ENCODE measurements around the gene MPP7.
"Not testable (repeated sequence)": the region's sequence is repeated elsewhere in the genome, so short reads cannot be mapped to it uniquely, and the experiment has no call there.

Gene MPP7

DNA sequence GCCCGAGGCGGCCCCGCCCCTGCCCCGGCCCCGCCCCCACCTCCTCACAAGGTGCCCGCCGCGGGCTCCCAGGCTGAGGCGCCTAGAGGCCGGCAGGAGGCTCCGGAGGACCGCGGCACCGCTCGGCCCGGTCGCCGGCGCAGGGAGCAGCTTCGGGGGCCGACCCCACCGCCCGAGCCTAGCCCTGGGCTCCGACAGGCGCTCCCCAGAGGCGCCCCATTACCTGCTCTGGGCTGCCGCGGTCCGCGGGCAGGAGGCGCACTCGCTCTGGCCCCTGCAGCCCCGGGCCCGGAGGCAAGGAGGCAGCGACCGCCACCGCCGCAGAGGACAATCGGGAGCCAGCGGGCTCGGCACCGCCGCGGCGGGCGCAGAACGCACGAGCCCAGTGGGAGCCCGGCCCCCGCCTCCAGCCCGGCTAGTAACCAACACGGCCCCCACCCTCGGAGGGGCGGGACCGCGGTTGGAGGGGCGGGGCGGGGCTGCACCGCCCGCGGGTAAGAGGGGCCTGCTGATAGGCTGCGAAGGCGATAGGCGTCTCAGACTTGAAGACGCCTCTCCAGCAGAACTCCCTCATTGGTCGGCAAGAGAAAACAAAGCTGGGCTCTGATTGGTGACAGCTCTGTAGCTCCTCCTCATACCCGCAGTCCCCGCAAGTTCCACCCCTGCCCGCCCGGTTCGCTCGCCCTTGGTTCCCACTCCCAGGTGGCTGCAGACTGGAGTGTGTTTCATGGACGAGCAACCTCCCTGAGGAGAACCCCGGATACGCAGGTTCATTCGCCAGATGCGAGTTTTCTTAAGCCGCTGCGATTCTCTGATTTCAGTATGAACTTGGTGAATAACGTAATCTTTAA lies at the start of gene MPP7:
Gene MPP7 (minus strand): TSS at position 427 of the 851 bp plus-strand sequence. CDS start 64,460 bp downstream, outside the sequence.
- DNase-seq = peak; percentile 93

DNA sequence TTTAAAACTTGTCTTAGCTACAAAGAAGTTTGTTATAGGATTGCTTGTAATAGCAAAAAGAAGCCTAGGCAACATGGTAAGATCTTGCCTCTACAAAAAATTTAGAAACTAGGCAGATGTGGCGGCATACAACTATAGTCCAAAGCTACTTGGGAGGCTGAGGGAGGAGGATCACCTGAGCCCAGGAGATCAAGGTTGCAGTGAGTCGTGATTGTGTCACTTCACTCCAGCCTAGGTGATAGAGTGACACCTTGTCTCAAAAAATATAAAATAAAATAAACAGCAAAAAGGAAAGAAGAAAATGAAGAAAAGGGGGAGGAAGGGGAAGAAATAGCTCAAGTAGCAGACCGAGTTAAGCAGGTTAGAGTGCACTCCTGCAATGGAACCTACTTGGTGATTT lies 47.0 kb upstream of the MPP7 start:
- no peak for DNase-seq

DNA sequence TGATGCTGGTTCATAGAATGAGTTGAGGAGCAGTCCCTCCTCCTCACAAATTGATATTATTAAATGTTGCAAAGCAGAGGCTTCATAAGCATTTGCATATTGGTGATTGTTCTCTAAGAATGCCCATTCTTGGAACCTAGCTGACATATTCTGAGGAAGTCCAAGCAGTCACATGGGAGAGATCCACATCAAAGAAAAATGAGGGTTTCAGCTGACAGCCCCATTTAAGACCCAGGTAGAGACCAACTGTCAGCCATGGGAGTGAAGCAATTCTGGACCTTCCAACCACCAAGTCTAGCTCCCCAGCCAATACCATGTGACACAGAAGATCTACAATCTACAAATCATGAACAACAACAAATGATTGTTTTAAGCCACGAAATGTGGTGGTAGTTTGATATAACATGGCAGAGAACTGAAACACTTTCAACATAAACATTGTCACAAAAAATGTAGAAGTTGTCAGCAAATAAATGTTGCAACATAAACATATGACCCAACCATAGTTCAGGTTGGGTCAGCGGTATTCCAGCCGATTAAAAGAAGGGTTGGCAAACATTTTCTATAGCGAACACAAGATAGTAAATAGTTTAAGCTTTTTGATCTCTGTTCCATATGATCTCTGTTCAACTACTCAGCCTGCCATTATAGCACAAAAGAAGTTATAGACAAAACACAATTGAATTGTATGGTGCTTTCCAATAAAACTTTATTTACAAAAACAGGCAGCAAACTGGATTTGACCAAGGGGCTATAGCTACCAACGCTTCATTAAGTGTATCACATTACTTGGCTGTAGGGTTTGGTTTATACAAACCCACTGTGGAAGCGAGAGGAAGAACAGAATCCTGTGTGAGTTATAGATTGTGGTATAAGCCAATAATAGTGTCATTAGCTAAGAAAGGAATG lies 41.4 kb upstream of the MPP7 start:
- DNase-seq = no peak

DNA sequence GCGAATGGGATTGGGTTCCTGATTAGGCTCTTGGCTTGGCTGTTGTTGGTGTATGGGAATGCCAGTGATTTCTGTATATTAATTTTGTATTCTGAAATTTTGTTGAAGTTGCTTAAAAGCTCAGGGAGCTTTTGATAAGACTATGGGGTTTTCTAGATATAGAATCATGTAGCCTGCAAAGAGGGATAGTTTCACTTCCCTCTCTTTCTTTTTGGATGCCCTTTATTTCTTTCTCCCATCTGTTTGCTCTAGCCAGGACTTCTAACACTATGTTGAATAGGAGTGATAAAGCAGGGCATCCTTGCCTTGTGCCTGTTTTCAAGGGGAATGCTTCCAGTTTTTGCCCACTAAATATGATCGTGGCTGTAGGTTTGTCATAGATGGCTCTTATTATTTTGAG lies 40.4 kb upstream of the MPP7 start:
- no peak for DNase-seq

DNA sequence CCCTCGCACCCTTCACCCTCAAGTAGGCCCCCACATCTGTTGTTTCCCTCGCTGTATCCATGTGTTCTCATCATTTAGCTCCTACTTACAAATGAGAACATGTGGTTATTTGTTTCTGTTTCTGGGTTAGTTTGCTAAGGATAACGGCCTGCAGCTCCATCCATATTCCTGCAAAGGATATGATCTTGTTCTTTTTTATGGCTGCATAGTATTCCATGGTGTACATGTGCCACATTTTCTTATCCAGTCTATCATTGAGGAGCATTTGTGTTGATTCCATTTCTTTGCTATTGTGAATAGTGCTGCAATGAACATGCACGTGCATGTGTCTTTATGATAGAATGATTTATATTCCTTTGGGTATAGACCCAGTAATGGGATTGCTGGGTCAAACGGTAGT lies 38.8 kb upstream of the MPP7 start:
- DNase-seq = not testable (repeated sequence)

DNA sequence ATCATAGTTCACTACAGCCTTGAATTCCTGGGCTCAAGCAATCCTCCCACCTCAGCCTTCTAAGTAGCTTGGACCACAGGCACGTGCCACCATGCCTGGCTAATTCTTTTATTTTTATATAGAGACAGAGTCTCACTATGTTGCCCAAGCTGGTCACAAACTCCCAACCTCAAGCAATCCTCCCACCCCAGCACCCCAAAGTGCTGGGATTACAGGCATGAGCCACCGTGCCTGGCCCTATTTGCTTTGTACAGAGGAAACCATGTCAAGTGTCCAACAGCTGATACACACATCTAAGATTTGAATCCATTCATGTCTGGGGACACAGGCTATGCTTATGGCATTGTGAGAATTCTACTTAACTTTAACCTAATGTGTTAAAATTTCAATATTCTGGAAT lies 29.9 kb upstream of the MPP7 start:
- DNase-seq = no peak

DNA sequence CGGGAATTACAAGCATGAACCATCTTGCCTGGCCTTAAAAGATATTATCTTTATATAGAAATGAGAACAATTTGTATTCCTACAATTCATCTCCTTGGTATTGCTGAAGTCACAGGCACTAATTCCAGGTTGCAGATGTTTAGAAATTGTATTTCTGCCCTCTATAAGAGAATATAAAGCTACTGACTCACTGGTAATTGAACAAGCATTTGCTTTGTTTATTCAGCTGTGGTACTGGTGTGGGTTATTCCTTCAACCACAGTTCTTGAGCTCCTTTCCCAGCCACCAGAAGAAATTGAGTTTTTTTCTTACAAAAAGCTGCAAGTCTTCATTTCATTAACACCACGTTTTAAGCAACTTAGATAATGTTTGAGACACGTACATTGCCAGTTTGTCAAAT lies 29.0 kb upstream of the MPP7 start:
- DNase-seq = no peak

DNA sequence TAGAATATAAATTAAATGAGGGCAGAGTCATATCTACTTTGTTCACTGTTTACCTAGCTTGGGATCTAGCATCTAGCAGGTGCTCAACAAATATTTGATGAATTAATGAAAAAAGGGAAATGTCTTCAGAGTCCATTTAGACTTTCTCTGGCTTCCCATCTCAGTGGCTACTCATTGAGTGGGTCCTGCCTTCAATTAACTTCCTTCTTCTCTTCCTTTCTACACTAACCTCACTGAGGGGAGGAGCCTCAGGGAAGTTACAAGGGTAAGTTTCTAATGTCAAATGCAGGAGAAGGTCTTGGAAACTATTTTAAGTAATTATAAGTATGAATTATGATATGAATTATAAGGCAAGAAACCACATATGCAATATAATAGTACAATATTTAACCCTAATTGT lies 28.2 kb upstream of the MPP7 start:
- no peak for DNase-seq

DNA sequence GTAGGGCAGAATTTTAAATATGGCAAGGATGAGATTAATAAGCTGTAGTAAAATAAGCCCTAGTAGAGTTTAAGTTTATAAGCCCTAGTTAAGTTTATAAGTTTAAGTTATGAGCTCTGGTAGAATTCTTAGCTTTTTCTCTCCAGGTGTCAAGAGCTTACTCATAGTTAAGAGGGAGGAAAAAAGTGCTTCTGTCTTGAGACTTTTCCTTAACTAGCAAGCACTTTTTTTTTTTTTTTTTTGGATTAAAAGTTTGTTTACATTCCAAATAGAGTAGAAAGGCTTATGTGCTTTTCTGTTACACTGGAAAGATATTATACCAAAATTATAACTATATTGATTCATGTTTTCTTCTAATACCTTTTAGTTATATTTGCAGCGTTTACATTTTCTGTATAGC lies 25.5 kb upstream of the MPP7 start:
- no peak for DNase-seq

DNA sequence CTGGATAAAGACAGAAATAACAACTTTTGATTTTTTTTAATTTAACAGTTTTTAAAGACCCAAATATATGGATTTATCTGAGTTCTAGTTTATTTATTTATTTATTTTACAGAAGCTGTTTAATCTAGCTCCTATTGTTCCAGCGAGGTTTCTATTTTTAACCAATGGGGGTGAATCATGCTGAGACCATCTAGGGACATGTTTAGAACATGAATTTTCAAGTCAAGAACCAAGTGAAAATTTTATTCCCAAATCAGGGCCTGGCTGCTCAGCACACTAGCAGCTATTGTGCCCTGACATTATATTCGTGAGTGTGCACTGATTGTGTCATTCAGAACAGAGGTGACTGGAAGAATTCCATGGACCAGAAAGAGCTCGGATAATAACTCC lies 24.6 kb upstream of the MPP7 start:
- DNase-seq = no peak

DNA sequence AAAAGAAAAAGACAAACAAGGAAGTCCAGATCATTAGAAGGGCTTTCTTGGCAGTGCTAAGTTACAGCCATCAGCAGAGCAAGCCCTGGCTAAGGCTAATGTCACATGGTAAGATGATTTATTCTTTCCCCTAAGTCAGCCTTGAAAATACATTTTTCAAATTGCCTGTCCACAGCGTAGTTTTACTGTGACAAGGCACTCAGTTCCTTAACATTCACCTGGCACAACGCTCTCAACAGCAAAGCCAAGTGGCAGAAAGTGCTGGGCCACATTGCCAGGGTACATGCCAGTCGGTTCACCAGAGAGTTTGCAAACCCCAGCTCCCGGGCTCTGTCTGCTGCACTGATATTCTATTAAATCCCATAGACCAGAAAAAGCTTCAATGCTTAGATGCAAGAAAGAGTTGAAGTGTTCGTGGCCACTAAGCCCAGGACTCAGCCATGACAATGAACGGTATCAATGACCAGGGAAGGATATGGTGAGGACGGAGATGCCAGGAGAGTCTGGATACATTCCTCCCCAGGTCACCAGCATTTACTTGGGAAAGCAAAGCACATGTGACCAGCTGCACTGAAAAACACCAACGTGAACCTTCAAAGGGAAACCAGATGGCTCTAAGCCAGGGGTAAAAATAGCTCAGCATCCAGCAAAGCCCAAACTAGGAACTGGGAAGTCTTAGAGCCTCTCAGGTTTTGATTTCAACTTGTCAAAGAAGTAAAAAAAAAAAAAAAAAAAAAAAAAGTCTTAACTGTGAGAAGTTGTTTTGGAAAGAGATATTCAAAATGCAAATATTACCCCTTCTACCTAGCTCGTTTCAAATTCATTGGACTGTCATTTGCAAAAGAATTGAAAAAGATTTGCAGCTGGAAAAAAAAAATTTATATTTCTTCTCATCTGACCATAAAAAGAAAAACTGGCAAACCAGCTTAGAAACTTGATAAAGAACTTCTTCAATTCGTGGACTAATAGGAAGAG lies 23.9 kb upstream of the MPP7 start:
- no peak for DNase-seq

DNA sequence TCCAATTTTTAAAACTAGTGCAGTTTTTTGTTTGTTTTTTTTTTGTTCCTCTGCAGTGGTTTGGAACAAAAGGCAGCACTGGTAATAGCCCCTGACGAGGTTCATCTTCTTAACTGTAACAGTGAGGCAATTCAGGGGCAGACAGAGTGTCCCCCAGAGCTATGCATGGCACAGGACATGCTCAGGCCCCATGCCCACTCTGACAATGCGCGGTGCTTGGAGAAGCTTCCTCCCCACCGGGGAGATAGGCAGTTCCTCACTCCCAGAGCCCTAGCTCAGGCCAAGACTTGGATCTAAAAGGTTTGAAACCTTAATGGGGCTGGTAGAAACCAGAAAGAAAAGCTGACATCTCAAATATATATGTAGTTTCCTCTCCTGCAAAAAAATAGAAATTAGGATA lies 17.9 kb upstream of the MPP7 start:
- no peak for DNase-seq

DNA sequence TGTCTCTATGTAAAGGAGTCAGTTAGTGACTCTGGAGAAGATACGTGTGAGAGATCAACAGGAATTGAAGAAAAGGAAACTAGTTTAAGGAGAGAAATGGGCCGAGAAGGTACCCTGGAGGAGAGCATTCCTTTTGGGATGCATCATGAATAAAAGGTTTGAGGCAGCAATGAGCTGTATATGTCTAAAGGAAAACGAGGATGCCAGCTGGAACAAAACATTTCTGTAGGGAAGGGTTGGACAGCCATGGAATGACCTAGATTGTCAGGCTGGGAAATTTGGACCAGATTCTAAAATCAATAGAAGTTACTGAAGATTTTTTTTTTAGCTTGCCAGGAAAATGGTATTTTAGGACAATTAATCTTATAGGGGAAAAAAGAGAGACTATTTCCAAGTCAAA lies 17.2 kb upstream of the MPP7 start:
- no peak for DNase-seq

DNA sequence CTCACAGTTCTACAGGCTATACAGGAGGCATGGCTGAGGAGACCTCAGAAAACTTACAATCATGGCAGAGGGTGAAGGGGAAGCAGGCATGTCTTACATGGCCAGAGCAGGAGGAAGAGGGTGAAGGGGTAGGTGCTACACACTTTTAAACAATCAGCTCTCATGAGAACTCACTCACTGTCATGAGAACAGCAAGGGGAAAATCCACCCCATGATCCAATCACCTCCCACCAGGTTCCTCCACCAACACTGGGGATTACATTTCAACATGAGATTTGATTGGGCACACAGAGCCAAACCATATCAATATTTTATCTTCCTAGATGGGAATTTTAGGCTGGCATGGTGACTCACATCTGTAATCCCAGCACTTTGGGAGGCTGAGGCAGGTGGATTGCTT lies 16.2 kb upstream of the MPP7 start:
- DNase-seq = not testable (repeated sequence)

DNA sequence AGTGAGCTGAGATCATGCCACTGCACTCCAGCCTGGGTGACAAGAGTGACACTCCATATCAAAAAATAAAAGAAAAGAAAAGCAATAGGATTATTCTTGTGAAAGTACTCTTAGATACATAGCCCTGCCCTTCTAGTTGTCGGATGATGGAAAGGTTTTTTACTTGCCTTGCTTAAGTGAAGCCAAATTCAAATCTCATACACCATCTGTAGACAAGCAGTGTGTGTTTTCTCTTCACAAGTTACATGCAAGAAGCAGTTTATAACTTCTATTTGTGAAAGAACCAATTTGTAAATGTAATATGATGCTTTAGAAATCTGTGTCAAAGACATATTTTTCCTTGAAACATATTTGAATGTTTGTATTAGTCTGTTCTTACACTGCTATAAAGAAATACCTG lies 15.8 kb upstream of the MPP7 start:
- DNase-seq = no peak

DNA sequence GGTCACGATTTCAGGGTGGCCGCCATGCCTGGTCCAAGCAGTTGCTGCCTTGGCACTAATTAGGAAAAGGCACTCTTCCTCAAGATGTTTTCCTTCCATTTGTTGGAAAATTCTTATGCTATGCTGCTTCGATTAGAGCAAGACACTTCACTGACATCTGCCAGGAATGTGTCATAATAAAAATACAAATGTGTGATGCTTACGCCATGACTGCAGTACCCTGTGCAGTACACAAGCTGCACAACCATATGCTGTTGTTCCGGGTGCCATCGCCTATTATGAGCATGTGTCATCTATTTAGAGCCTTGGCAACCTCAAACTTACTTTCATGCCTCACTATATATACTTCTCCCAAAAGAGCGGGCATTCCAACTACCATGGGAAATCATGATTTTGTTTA lies 14.9 kb upstream of the MPP7 start:
- no peak for DNase-seq

DNA sequence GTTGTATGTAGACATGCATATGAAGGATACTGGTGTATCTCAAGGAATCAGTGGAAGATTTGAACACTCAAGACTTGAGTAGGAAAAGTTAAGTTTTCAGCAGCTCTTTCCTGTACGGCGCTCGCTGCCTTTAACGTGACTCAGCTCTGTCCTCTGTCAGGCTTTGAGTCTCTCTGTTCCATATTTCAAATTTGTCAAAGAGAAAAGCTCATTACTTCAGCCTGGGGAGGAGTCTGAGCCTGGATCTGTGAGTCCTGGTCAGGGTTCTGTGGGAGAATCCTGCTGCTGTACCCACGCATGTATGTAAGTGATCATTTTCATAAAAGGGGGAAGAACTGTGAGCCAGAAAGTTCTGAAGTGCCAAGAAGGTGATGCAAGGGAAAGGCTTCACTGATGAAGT lies 13.8 kb upstream of the MPP7 start:
- no peak for DNase-seq

DNA sequence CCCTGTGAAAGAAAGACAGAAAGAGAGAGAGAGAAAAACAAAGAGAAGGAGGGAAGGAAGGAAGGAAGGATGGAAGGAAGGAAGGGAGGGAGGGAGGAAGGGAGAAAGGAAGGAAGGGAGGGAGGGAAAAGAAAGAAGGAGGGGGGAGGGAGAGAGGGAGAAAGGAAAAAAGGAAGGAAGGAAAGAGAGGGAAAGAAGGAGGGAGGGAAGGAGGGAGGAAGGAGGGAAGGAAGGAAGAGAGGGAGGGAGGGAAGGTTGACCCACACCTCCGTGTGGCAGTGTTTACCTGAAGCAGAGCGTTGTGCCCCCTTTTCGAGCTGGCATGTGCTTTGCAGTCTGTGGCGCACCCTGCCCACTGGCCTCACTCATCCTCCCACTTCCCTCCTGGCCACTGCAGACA lies 12.3 kb upstream of the MPP7 start:
- DNase-seq = no peak

DNA sequence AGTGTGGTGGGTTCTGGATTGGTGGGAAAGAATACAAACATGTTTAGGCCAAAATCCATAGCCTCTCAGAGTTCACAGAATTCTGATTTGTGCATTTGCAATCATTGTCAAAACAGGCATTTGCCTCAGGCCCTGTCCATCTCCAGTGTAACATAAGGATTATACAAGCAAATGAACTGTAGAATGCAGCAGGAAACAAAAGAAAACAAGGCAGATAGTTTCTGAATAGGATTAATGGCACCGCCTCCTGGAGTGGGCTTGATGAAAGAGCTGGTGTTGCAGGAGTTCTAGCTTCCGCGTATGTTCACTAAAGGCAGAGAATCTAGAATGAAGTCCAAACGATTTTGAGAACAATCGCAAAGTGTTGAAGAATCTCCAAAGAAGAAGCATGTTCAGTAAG lies 11.3 kb upstream of the MPP7 start:
- no peak for DNase-seq

DNA sequence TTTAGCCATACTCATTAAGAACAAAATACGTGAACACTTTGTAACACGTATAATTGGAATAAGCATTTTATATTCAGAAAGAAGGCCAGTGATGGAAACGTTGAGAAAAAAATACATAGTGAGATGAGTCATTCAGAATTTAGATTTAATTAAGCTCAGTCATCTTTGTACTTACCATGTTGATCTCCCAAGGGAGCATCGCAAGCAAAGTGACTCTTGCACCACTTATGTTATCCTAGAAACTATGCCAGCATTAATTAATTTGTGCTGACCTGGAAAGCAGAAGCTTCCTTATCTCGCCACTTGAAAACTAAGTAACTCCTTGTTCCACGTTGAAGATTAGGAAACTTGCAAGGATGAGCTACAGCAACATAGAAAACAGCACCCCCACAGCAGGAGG lies 9.7 kb upstream of the MPP7 start:
- no peak for DNase-seq

DNA sequence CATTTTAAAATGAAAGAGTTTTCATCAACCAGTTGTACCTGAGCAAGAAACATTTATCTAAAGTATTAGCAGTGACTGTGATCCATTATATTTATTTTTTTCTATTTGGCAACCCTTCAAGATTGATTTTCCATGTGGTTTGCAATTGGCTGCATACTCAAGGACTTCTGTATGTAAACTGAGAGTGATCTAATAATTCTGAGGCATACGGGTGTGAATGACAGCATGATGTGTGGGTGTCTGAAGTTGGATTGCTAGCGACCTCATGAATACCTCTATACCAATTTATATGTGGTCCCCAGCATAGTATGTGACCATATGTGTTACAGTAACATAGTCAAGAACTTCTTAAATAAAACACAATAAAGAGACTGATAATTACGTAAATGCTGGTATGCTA lies 8.2 kb upstream of the MPP7 start:
- no peak for DNase-seq

DNA sequence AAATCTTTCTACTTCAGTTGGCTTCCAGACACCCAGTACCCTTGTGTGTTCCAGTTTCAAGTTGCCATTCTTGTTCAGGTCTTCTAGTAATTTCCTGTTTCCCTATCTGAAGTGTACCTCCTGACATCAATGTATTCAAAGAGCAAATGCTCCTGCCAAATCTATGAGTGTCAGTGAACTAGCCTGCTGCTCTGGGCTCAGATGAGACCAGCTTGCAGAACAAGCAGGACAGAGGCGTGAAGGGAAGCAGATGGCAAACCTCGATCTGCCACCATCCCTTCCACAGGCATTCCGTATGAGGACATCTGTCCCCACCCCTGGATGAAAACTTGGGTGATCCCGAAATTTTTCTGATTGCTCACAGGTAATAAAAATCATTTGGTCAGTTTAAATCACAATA lies 4.4 kb upstream of the MPP7 start:
- DNase-seq = no peak

DNA sequence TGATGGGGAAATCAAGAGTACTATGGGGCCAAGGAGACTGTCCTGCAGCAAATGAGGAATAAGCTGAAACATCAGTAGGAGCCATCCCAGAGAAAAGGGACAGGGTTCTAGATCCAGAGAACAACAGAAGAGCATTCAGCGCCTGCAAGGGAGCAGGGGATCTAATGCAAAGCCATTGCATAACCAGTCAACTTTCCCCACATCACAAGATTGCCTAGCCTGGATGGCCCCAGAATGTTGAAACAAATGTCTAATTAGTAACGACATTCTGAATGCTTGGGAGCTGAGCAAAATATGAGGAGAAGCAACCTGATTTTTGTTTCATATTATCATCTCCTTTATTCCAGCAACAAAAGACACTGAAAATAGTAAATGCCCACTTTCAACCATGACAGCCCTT lies 2.7 kb upstream of the MPP7 start:
- DNase-seq = no peak

Data from activated CD4-positive, alpha-beta T cell treated with anti-CD3 and anti-CD28 coated beads for 1 hour (primary cell).